ENCODE data around the gene ESR1.
A peak's percentile ranks its signal among the peaks of the same experiment; 100 is the strongest.

Gene ESR1

GRCh38 chr6:151784441-151785214, 22.9 kb upstream of the ESR1 start:
- Histone ChIP-seq H3K27ac (ENCODE audit: low read length) (no peak overlapping the region), H3K36me3 (ENCODE audit: insufficient read depth, low read depth, low read length) (no peaks in the 10 kb centered on the region), H3K4me1 (ENCODE audit: insufficient read depth, low read length) (no peaks in the 10 kb centered on the region), H3K9ac (ENCODE audit: low read depth, low read length) (no peak overlapping the region), H3K9me3 (ENCODE audit: insufficient read depth, low read depth, low read length) (no peaks in the 10 kb centered on the region), H3K4me3 (ENCODE audit: low read length) (no peak overlapping the region), H3K27me3 (ENCODE audit: insufficient read depth, low read length) (no peaks in the 10 kb centered on the region)

GRCh38 chr6:151796842-151797530, 10.5 kb upstream of the ESR1 start:
- Histone ChIP-seq H3K9me3 (ENCODE audit: insufficient read depth, low read depth, low read length) (no peaks in the 10 kb centered on the region), H3K27ac (ENCODE audit: low read length) (no peak overlapping the region)

GRCh38 chr6:151803743-151804142, 3.7 kb upstream of the ESR1 start:
- no peaks in the 10 kb centered on the region for H3K9me3 ChIP-seq (ENCODE audit: insufficient read depth, low read depth, low read length)
- no peak overlapping the region for H3K4me3 ChIP-seq (ENCODE audit: low read length)
- H3K4me1 ChIP-seq (ENCODE audit: insufficient read depth, low read length) = peaks cover 3% of the 10 kb centered on the region; the same call in 1 of the 2 replicates
- H3K27me3 ChIP-seq (ENCODE audit: insufficient read depth, low read length) = peaks cover 51% of the 10 kb centered on the region
- no peak overlapping the region for H3K27ac ChIP-seq (ENCODE audit: low read length)
- H3K9ac ChIP-seq (ENCODE audit: low read depth, low read length) = no peak overlapping the region
- H3K36me3 ChIP-seq (ENCODE audit: insufficient read depth, low read depth, low read length) = no peaks in the 10 kb centered on the region

More at GRCh38 chr6:151796842-151797530, 10.5 kb upstream of the ESR1 start:
- no peaks in the 10 kb centered on the region for H3K4me1 ChIP-seq (ENCODE audit: insufficient read depth, low read length)
- H3K36me3 ChIP-seq (ENCODE audit: insufficient read depth, low read depth, low read length) = no peaks in the 10 kb centered on the region
- H3K4me3 ChIP-seq (ENCODE audit: low read length) = no peak overlapping the region
- H3K27me3 ChIP-seq (ENCODE audit: insufficient read depth, low read length) = no peaks in the 10 kb centered on the region
- H3K9ac ChIP-seq (ENCODE audit: low read depth, low read length) = no peak overlapping the region

- H3K4me1 ChIP-seq (ENCODE audit: insufficient read depth, low read length) = peaks cover 3% of the 10 kb centered on the region; the same call in 1 of the 2 replicates
- H3K27ac ChIP-seq (ENCODE audit: low read length) = no peak overlapping the region
- H3K9me3 ChIP-seq (ENCODE audit: insufficient read depth, low read depth, low read length) = no peaks in the 10 kb centered on the region
- no peak overlapping the region for H3K9ac ChIP-seq (ENCODE audit: low read depth, low read length)
- H3K36me3 ChIP-seq (ENCODE audit: insufficient read depth, low read depth, low read length) = no peaks in the 10 kb centered on the region
- no peak overlapping the region for H3K4me3 ChIP-seq (ENCODE audit: low read length)
- peaks cover 61% of the 10 kb centered on the region for H3K27me3 ChIP-seq (ENCODE audit: insufficient read depth, low read length)
Observed at GRCh38 chr6:151804585-151805285, 2.7 kb upstream of the ESR1 start.

GRCh38 chr6:151805286-151805840, 2.1 kb upstream of the ESR1 start:
- no peak overlapping the region for H3K27ac ChIP-seq (ENCODE audit: low read length)
- H3K27me3 ChIP-seq (ENCODE audit: insufficient read depth, low read length) = peaks cover 68% of the 10 kb centered on the region
- no peaks in the 10 kb centered on the region for H3K9me3 ChIP-seq (ENCODE audit: insufficient read depth, low read depth, low read length)
- H3K9ac ChIP-seq (ENCODE audit: low read depth, low read length) = no peak overlapping the region
- no peaks in the 10 kb centered on the region for H3K36me3 ChIP-seq (ENCODE audit: insufficient read depth, low read depth, low read length)
- peaks cover 3% of the 10 kb centered on the region; the same call in 1 of the 2 replicates for H3K4me1 ChIP-seq (ENCODE audit: insufficient read depth, low read length)
- no peak overlapping the region for H3K4me3 ChIP-seq (ENCODE audit: low read length)

GRCh38 chr6:151806757-151807512, 547 bp upstream of the ESR1 start:
- Histone ChIP-seq H3K9ac (ENCODE audit: low read depth, low read length) (no peak overlapping the region), H3K27ac (ENCODE audit: low read length) (no peak overlapping the region), H3K9me3 (ENCODE audit: insufficient read depth, low read depth, low read length) (no peaks in the 10 kb centered on the region), H3K4me3 (ENCODE audit: low read length) (peak overlapping the region; percentile 65), H3K27me3 (ENCODE audit: insufficient read depth, low read length) (peaks cover 83% of the 10 kb centered on the region), H3K36me3 (ENCODE audit: insufficient read depth, low read depth, low read length) (no peaks in the 10 kb centered on the region), H3K4me1 (ENCODE audit: insufficient read depth, low read length) (peaks cover 3% of the 10 kb centered on the region; the same call in 1 of the 2 replicates)

- Histone ChIP-seq H3K27me3 (ENCODE audit: insufficient read depth, low read length) (peaks cover 89% of the 10 kb centered on the region), H3K9ac (ENCODE audit: low read depth, low read length) (no peak overlapping the region), H3K4me3 (ENCODE audit: low read length) (peak overlapping the region; percentile 65), H3K36me3 (ENCODE audit: insufficient read depth, low read depth, low read length) (no peaks in the 10 kb centered on the region), H3K4me1 (ENCODE audit: insufficient read depth, low read length) (peaks cover 3% of the 10 kb centered on the region; the same call in 1 of the 2 replicates), H3K27ac (ENCODE audit: low read length) (no peak overlapping the region), H3K9me3 (ENCODE audit: insufficient read depth, low read depth, low read length) (no peaks in the 10 kb centered on the region)
Observed at GRCh38 chr6:151808371-151809241, 1.1 kb downstream of the ESR1 start.

- Histone ChIP-seq H3K36me3 (ENCODE audit: insufficient read depth, low read depth, low read length) (no peaks in the 10 kb centered on the region), H3K4me1 (ENCODE audit: insufficient read depth, low read length) (peaks cover 3% of the 10 kb centered on the region; the same call in 1 of the 2 replicates), H3K9ac (ENCODE audit: low read depth, low read length) (no peak overlapping the region), H3K27ac (ENCODE audit: low read length) (no peak overlapping the region), H3K9me3 (ENCODE audit: insufficient read depth, low read depth, low read length) (no peaks in the 10 kb centered on the region), H3K27me3 (ENCODE audit: insufficient read depth, low read length) (peaks cover 66% of the 10 kb centered on the region), H3K4me3 (ENCODE audit: low read length) (no peak overlapping the region)
Observed at GRCh38 chr6:151811081-151811480, 3.6 kb downstream of the ESR1 start.

GRCh38 chr6:151813858-151814257, 6.4 kb downstream of the ESR1 start:
- H3K9ac ChIP-seq (ENCODE audit: low read depth, low read length) = no peak overlapping the region
- no peak overlapping the region for H3K27ac ChIP-seq (ENCODE audit: low read length)
- no peaks in the 10 kb centered on the region for H3K9me3 ChIP-seq (ENCODE audit: insufficient read depth, low read depth, low read length)
- H3K27me3 ChIP-seq (ENCODE audit: insufficient read depth, low read length) = peaks cover 48% of the 10 kb centered on the region
- no peaks in the 10 kb centered on the region for H3K36me3 ChIP-seq (ENCODE audit: insufficient read depth, low read depth, low read length)
- no peak overlapping the region for H3K4me3 ChIP-seq (ENCODE audit: low read length)
- no peaks in the 10 kb centered on the region for H3K4me1 ChIP-seq (ENCODE audit: insufficient read depth, low read length)

- no peak overlapping the region for H3K27ac ChIP-seq (ENCODE audit: low read length)
- H3K36me3 ChIP-seq (ENCODE audit: insufficient read depth, low read depth, low read length) = no peaks in the 10 kb centered on the region
- no peaks in the 10 kb centered on the region for H3K4me1 ChIP-seq (ENCODE audit: insufficient read depth, low read length)
- no peak overlapping the region for H3K9ac ChIP-seq (ENCODE audit: low read depth, low read length)
- H3K4me3 ChIP-seq (ENCODE audit: low read length) = no peak overlapping the region
- peaks cover 40% of the 10 kb centered on the region for H3K27me3 ChIP-seq (ENCODE audit: insufficient read depth, low read length)
- H3K9me3 ChIP-seq (ENCODE audit: insufficient read depth, low read depth, low read length) = no peaks in the 10 kb centered on the region
Observed at GRCh38 chr6:151814614-151815013, 7.1 kb downstream of the ESR1 start.

All from iPS-20b (cell line).